HG02798 (cell line): ENCODE data around the gene KAT2B.

ENCODE experiments used
- ATAC-seq: cut with Tn5 transposase; IDR thresholded peaks from one replicate; pipeline ENCODE4 v1.9.1; 2021; ENCODE audit warnings: mild to moderate bottlenecking; ENCODE audit not compliant: unreplicated experiment, poor library complexity

The KAT2B gene

DNA sequence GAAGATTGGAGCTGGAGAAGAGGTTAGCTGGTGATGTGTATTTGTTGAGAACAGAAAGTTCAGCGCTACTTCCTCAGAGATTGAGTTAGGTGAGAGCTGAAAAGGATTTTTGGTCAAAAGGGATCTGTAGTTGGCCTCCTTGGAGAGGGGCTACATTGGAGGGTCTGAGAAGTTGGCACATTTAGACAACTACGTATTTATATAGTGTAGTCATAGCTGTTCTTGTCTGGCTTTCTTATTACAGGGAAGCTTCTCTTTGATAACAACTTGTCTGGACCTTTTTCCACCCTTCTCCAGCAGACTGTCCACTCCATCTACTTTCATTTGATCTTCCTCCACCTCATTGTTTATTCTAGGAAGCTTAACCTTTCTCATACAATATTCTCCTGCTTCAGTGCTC is 43.7 kb downstream of the KAT2B start:
- no peak for ATAC-seq

DNA sequence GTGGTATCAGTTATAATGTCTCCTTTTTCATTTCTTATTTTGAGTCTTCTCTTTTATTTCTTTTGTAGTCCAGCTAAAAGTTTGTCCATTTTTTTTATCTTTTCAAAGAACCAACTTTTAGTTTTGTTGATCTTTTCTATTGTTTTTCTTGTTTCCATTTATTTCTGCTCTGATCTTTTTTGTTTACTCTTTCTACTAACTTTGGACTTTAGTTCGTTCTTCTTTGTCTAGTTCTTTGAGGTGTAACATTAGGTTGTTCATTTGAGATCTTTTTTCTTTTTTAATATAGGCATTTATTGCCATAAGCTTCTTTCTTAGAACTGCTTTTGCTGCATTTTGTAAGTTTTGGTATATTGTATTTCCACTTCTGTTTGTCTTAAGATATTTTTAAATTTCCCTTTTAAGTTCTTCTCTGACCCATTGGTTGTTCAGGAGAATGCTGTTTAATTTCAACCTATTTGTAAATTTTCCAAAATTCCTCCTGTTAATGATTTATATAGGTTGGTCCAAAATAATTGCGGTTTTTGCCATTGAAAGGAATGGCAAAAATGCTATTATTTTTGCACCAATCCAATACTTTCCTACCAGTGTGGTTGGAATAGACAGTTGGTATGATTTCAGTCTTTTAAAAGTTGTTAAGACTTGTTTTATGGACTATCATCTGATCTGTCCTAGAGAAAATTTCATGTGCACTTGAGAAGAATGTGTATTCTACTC is 51.2 kb downstream of the KAT2B start:
- no peak for ATAC-seq

GRCh38 chr3:20095470-20095869 is 55.2 kb downstream of the KAT2B start:
- ATAC-seq, result no peak

- no peak for ATAC-seq
Measured at GRCh38 chr3:20096135-20096685, 56.0 kb downstream of the KAT2B start.

GRCh38 chr3:20097015-20097414 is 56.8 kb downstream of the KAT2B start:
- ATAC-seq, result no peak

- ATAC-seq, result no peak
Measured at GRCh38 chr3:20099060-20099459, 58.8 kb downstream of the KAT2B start.

- no peak for ATAC-seq
Measured at GRCh38 chr3:20100151-20100550, 59.9 kb downstream of the KAT2B start.

DNA sequence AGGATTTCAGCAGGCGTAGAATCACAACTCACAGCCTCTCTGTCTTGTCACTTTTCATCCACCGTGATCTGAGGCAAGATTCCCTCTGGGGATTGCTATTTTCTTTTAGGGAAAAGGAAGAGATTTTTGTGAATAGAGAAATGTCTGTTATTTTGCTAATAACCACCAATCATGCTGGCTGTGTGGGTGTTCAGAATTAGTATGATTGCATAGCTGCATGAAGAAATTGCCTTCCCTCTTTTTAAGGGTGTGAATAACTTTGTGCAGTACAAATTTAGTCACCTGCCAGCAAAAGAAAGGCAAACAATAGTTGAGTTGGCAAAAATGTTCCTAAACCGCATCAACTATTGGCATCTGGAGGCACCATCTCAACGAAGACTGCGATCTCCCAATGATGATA is 60.8 kb downstream of the KAT2B start:
- no peak for ATAC-seq

GRCh38 chr3:20103731-20104130 is 63.5 kb downstream of the KAT2B start:
- ATAC-seq, result peak; percentile 34

- ATAC-seq, result peak; percentile 64
Measured at GRCh38 chr3:20104167-20104661, 64.0 kb downstream of the KAT2B start.

DNA sequence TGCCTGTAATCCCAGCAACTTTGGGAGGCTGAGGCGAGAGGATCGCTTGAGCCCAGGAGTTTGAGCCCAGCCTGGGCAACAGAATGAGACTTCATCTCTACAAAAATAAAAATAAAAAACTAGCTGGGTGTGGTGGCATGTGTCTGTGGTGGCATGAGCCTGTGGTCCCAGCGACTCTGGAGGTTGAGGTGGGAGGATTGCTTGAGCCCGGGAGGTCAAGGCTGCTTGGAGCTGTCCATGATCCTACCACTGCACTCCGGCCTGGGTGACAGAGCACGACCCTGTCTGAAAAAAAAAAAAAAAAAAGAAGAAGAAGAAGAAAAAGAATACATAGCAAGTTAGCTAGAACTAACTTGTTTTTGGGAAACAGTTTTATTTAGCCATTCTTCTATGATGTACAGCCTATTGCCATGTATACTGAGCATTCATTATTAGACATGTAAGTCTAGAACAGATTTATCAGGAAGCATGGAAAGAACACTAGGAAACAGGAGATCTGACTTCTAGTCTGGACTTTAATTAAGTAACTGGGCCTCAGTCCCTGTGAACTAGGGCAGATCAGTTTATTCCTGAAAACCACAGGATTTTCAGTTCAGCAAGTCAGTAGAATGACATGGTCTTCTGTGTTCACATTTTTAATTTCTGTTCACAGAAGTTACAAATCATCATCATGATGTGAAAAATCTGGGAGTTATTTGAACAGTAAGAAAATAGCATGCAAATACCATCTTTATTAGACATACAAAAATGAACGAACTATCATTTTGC is 65.5 kb downstream of the KAT2B start:
- no peak for ATAC-seq

DNA sequence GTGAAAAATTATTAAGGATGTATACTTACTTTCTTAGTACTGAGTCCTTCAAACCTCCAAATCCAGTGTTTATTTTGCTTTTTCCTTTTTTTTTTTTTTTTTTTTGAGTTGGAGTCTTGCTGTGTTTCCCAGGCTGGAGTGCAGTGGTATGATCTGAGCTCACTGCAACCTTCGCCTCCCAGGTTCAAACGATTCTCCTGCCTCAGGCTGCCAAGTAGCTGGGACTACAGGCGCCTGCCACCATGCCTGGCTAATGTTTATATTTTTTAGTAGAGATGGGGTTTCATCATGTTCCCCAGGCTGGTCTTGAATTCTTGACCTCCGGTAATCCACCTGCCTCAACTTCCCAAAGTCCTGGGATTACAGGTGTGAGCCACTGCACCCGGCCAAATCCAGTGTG is 67.5 kb downstream of the KAT2B start:
- no peak for ATAC-seq

GRCh38 chr3:20108869-20109268 is 68.6 kb downstream of the KAT2B start:
- ATAC-seq, result no peak

- ATAC-seq, result no peak
Measured at GRCh38 chr3:20110826-20111225, 70.6 kb downstream of the KAT2B start.

GRCh38 chr3:20111836-20112235 is 71.6 kb downstream of the KAT2B start:
- no peak for ATAC-seq

DNA sequence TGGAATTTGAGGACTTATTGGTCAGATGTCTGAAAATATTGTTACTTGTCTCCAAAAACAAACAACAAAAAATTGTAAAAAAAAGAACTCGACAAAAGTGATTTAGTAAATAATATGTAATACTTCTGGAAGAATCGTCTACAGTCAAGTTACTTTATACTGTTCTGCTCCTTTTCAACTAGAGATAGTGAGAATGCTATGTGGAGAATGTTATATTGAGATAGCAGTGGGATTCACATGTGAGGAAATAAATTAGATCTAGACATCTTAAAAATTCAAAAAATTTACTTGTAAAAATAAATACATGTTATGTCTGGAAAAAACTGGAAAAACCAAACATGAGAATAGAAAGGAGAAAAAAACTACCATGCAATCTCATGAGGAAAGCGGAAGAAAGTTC is 80.8 kb downstream of the KAT2B start:
- no peak for ATAC-seq

DNA sequence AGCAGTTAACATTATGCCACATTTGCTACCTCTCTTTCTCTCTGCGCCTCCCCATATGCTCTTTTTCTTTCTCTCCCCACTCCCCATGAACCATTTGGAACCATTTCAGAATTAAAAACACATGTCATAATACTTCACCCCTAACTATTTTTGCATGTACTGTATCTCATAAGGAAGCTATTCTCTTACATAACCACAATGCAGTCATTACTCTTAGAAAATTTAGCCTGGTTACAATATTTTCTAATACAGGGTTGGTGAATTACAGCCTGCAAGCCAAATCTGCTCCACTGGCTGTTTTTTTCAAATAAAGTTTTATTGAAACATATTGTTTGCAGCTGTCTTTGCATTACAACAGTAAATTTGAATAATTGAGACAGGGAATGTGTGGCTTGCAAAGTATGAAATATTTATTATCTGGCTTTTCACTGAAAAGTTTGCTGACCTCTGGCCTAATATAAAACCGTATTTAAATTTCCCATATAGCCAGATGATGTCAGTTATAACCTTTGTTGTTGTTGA is 82.9 kb downstream of the KAT2B start:
- no peak for ATAC-seq

DNA sequence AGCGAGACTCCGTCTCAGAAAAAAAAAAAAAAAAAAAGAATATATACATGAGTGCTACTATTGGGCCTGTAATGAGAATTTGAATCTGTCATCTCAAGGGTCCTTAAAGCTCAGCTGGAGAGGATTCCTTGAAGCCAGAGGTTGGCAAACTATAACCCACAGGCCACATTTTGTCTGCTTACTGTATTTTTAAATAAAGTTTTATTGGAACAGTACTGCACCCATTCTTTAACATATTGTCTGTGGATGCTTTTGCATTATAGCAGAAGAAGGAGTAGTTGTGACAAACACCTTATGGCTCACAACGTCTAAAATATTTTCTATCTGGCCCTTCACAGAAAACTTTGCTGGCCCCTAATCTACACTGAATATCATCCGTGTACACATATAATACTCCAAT is 85.0 kb downstream of the KAT2B start:
- ATAC-seq, result no peak

- peak; percentile 100 for ATAC-seq
Measured at GRCh38 chr3:20125897-20126296, 85.7 kb downstream of the KAT2B start.

GRCh38 chr3:20128358-20128757 is 88.1 kb downstream of the KAT2B start:
- no peak for ATAC-seq

DNA sequence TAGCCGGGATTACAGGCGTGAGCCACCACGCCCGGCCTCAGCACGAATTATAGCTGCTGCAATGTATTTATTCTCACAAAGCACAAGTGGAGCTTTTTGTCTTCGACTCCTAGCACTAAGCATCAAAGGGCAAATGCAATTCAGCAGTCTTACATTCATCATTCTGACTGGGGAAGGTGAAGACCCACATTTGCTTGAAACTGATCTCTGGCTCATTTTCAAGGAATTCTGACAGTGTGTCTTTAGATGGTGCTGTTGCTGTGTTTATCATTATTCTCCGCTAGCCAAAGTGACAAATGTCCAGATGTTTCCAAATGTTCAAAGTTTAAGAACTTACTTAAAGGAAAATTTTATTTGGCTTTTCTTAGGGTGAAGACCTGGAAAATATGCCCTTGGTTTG is 89.9 kb downstream of the KAT2B start:
- ATAC-seq, result no peak
